D341Med (cell line): Measurements from ENCODE around the gene KCNH1.
"Not testable (repeated sequence)": the region's sequence is repeated elsewhere in the genome, so short reads cannot be mapped to it uniquely, and the experiment has no call there.

Experiments used
- DNase-seq: peaks from one replicate; pipeline ENCODE4 v3.0.0; 2012; ENCODE audit warnings: low spot score

Gene KCNH1

GRCh38 chr1:211099393-211099792 is 34.6 kb downstream of the KCNH1 start:
- DNase-seq: no peak

DNA sequence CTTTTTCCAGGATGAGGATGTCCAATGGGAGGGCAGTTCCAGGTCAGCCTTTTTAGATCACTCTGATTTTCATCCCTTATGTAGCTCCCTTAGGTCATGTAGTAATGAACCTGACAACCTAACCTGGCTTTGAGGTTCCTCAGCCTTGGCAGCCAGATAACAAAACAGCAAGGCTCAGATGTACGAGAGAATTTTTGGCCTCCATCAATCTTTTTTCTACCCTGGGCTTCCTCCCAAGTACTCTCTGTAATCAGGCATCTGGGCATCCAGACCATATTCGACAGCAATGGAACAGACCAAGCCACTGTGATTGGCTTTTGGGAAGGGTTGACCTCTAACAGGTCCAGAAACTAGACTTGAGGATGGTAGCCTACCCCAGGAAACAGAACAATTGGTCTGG is 38.6 kb downstream of the KCNH1 start:
- no peak for DNase-seq

DNA sequence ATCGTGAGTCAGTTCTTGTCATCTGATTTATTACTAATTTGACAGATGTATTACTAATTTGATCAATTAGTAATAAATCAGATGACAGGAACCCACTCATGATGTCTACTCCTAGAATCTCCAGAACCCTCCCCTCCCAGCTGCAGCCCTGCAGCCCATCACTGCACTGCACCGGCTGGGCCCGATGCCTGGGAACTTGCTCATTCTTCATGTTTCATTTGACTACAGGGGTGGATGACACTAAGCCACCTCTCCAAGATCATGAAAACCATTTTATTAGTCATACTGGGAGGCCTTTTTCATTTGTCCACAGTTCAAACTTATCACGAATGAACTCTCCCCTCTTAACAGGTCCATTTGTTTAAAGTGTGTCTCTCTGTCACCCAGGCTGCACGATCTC is 41.0 kb downstream of the KCNH1 start:
- DNase-seq: no peak

GRCh38 chr1:211091867-211092266 is 42.1 kb downstream of the KCNH1 start:
- no peak for DNase-seq

GRCh38 chr1:211089536-211089935 is 44.4 kb downstream of the KCNH1 start:
- DNase-seq: no peak

- no peak for DNase-seq
Measured at GRCh38 chr1:211088156-211088555, 45.8 kb downstream of the KCNH1 start.

GRCh38 chr1:211082824-211083223 is 51.1 kb downstream of the KCNH1 start:
- no peak for DNase-seq

GRCh38 chr1:211081447-211081846 is 52.5 kb downstream of the KCNH1 start:
- not testable (repeated sequence) for DNase-seq

DNA sequence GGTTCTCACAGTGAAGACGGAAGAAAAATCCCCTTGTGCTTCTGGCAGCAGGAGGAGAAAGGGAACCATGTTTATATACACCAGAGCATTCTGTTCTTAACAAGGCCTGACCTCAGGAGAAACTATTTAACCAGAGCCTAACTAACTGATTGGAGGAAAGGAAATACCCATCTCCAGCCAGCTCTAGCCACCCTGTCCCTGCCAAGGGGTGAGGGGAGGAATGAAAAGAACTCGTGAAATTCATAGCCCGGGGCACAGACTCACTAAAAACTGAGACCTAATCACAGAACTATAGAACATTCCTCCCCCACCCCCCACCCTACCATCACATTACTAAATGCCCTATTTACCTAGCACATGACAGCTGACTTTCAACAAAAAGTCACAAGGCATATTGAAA is 65.0 kb downstream of the KCNH1 start:
- no peak for DNase-seq

- DNase-seq: no peak
Measured at GRCh38 chr1:211066781-211067384, 67.1 kb downstream of the KCNH1 start.

- DNase-seq: not testable (repeated sequence)
Measured at GRCh38 chr1:211041838-211042237, 92.1 kb downstream of the KCNH1 start.

DNA sequence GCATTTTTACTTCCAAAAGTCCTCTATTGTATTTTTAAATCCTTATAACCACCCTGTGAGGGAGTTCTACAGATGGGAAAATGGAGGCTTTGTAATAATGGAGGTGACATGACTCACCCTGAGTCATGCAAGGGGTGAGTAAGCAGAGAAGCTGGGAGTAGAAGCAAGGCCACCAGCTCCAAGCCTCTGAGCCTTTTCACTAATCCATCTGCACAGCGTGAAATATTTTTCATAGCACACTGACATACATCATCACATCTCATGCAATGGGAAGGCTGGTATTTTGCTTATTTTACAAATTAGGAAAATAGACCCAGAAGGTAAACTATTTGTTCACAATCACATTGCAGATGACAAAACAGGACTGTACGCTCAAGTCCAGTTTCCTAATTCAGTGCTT is 96.9 kb downstream of the KCNH1 start:
- DNase-seq: no peak

DNA sequence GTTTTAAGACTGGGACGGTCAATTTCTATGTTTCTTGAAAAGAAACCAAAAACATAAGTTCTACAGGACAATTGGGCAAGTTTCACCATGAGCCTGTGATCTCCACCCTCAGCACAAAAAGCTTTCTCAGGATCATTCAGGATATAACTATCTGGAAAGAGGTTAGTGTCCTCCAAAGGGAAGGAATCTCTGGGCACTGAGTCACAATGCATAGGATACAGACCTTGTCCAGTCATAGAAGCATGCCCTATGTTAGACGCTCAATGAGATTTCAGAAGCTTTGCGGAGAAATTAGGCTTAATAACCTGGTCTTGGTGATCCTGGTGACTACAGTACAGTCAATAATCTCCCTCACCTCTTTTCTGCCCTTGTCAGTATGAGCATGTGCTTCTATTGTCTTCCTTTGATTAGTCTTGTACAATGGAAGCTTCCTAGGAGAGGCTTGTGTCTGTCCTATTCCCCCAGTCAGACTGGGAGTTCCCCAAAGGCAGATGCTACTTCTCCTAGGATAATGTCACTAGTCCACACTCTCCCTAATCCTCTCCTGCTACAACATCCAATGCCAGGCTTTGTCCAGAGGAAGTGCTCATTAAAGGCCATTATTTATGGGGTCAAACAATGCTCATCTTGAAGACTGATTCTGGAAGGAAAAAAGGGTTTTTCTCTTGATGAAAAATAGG is 97.4 kb downstream of the KCNH1 start:
- DNase-seq: no peak

DNA sequence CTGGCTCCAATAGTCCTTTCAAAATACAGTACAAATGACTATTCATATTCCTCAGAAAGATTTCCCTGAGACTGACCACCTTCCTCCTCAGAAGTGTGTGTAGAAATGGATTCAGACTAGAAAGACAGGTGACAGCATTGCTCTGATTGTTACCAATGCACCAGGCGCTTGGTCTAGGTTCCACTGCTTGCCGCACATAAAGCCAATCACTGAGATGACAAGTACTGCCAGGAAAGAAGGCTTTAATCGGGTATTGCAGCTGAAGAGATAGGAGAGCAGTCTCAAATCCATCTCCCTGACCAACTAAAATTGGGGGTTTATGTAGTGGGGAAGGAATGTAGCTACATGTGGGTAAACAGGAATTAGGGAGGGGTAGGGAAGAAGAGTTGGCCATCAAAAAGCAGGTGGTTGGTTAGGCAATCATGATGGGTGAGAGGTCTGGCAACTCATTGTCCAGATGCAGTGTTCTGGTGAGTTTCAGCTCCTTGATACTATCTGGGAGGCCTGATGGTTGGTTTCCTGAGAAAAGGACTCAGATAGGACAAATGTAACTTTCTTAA is 98.0 kb downstream of the KCNH1 start:
- DNase-seq: no peak

GRCh38 chr1:211033921-211034525 is 99.9 kb downstream of the KCNH1 start:
- no peak for DNase-seq

DNA sequence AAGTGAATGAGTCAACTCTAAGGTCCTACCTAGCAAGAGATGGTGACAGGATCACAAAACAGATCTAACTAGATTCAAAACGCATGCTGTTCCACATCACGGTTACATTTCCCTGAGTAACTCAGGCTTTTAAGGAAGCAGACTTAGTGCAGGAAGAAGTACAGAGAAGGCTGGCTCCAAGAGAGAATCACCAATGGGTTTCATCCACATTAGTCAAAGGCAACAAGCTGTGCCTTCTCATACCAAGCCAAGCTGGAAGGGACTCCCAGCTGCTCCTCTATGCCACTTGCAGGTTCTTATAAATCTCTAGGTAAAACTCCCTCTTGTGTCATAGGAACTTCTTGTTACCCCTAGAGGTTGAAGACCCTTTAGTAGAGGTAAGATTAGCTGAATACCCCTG is 109.0 kb downstream of the KCNH1 start:
- DNase-seq: no peak

GRCh38 chr1:211019266-211019665 is 114.7 kb downstream of the KCNH1 start:
- no peak for DNase-seq

GRCh38 chr1:211018690-211019089 is 115.3 kb downstream of the KCNH1 start:
- no peak for DNase-seq

- no peak for DNase-seq
Measured at GRCh38 chr1:211017075-211017718, 116.8 kb downstream of the KCNH1 start.

- no peak for DNase-seq
Measured at GRCh38 chr1:211014275-211014674, 119.7 kb downstream of the KCNH1 start.

- no peak for DNase-seq
Measured at GRCh38 chr1:211013346-211014240, 120.4 kb downstream of the KCNH1 start.

- not testable (repeated sequence) for DNase-seq
Measured at GRCh38 chr1:211011128-211011527, 122.8 kb downstream of the KCNH1 start.
